GM19193 (cell line): Measurements from ENCODE around the gene KLHDC4.

Experiments
- POLR2A ChIP-seq: IDR thresholded peaks from 4 replicates; pipeline ENCODE4 v1.6.1; 2011; ENCODE audit not compliant: insufficient read depth, insufficient read length; ENCODE audit errors: extremely low read depth

Gene KLHDC4

GRCh38 chr16:87754535-87754934 is 11.3 kb downstream of the KLHDC4 start:
- TF ChIP-seq POLR2A: no peak

- no peak for TF ChIP-seq POLR2A
Measured at GRCh38 chr16:87747626-87748414, 18.0 kb downstream of the KLHDC4 start.

- TF ChIP-seq POLR2A: no peak
Measured at GRCh38 chr16:87746178-87746577, 19.6 kb downstream of the KLHDC4 start.

DNA sequence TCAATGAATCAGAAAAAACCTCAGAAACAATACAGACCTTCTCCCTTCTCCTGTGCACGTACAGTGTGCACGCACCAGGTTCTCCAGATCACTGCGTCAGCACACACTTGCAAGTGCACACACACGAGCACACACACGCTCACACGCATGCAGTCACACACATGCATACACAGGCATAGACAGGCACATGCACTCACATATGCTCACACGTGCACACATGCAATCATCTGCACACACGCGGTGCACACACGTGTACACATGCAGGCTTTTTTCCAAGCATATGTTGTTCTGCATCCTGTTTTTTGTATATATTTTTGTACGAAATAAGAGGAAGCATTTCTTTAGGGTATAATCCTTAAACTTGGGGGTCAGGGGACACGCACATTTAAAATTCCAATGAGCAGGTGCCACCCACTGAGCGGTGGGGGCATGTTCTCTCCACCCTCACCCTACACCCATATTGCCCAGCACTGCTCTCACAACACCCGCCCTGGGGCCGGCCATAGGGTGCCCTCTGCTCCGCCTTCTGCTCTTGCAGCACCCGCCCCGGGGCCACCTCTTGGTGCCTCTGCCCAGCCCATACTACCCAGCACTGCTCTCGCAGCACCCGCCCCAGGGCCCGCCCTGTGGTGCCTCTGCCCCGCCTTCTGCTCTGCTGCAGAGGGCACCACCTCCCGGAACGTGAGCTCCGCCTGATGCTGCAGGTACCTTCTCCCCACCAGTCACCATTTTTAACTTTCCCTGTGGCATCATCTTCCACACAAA is 20.9 kb downstream of the KLHDC4 start:
- no peak for TF ChIP-seq POLR2A

DNA sequence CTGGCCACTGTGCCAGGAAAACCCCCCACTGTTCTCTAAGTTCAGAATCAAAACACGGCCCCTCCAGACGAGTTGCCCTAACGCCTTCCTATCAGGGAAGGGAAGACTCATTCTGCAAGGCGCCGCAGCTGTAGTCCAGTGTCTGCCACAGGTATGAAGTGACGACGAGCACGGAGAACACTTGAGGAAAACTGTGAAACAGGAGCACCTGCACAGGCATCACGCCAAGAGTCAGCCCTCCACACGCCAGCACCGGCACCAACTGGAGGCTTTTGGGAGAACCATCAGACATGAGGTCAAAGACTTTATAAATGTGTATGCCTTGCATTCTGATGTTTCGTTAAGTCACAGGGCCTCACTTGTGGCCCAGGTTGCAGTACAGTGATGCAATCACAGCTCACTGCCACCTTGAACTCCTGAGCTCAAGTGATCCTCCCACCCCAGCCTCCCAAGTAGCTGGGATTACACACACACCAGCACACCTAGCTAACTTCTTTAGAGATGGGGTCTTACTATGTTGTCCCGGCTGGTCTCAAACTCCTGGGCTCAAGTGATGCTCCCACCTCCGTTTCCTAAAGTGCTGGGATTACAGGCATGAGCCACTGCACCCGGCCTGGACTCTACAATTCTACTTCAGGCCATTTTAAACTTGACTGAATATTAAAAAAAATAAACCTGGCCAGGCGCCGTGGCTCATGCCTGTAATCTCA is 22.9 kb downstream of the KLHDC4 start:
- TF ChIP-seq POLR2A: no peak

DNA sequence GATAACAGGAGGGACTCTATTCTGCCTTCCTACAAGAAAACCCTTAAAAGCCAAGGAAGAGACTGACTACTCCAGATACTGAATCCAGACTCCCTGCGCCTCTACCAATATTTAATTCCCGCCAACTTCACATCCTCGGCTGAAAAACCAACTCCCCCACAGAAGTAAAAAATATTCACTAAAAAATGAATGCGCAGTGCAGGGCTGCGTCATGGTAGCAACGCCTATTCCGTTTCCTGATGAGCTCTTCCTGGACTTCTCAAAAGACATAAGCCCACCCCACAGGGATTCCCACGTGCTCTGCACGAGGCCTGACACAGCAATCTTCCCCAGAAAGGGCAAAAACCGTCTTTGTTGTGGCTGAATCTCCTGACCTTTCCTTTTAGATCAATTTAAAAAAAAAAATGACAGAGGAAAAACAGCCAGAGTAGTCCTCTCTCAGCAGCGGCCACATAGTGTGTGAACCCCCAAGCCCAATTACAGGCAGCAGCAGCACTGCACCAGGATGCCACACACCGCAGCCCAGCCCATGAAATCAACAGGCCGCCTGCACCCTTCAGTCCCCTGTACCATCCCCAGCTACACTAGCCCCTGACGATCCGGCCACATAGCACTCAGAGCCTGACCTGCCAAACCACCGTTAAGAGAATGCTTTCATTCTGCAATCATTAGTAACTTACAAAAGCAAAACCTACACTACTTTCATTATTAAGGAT is 23.9 kb downstream of the KLHDC4 start:
- TF ChIP-seq POLR2A: no peak

DNA sequence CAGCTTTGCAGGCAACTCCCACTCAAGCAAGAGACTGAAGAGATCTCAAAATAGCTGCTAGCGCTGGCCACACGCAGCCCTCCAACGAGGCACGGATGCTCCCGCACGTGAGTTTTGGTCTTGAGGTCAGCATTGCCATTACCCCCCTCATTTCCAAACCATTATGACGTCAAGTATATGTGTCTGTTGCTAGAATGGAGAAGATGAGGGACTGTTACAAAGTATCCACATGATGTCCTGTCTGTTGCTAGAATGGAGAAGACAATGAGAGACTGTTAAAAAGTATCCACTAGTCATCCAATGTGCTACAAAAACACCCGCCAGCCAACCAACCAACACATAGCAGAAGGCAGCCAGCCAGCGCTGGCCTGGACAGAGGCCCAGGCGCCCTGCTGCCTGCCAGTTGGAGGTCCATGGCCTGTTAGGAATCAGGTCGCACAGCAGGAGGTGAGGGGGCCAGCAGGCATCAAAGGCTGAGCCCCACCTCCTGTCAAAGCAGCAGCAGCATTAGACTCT is 24.8 kb downstream of the KLHDC4 start:
- no peak for TF ChIP-seq POLR2A

DNA sequence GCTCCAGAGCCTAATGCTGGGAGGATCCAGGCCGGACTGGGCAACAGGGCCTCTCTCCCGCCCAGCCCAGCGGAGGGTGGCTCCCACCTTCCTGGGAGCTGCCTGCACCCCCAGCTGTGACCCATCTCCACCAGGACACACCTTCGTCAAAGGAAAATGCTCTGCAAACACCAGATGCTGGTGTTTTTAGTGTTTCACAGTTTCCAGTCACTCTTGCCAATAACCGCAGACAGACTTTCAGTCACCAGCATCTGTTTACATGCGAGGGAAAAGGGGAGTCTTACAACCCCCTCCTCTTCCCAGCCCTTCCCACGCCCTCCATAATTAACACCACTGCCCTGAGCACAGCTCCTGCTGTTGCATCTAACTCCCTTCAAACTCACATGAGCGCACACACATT is 25.3 kb downstream of the KLHDC4 start:
- no peak for TF ChIP-seq POLR2A

DNA sequence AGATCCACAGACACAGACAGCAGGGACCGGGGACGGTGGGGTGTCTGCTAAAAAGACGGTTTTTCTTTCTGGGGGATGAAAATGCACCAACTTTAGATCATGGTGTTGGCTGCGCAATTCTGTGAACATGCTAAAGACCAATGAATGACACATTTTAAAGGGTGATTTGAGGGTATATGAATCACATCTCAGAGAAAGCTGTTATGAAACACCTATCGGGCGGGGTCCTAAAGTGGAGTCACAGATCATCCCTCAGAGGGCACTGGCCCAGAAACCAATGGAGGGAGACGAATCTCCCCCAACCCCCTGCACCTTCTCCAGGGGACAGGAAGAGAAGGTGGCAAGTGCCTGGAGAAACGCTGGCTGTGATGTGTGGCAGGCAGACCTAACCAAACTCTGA is 26.0 kb downstream of the KLHDC4 start:
- no peak for TF ChIP-seq POLR2A

GRCh38 chr16:87736008-87736382 is 29.8 kb downstream of the KLHDC4 start:
- no peak for TF ChIP-seq POLR2A

- TF ChIP-seq POLR2A: no peak
Measured at GRCh38 chr16:87735270-87736007, 30.3 kb downstream of the KLHDC4 start.

- TF ChIP-seq POLR2A: no peak
Measured at GRCh38 chr16:87734644-87735043, 31.1 kb downstream of the KLHDC4 start.

GRCh38 chr16:87733190-87733589 is 32.6 kb downstream of the KLHDC4 start:
- no peak for TF ChIP-seq POLR2A

DNA sequence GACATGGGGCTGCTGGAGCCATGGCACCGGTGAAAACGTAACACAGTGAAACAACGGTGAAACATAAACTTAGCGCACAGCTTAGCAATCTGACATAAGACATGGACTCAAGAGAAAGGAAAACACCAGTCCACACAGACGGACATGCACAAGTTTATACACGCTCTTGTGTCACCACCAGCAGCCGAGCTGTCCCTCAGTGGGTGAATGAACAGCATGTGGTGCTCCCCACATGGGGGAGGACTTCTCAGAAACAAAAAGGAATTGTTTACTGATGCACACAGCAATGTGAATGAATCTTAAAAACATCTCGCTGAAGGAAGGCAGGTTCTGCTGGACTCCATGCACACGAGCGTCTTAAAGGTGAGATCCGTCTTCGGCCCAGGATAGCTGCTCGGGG is 34.2 kb downstream of the KLHDC4 start:
- TF ChIP-seq POLR2A: no peak
